Epithelial cell of proximal tubule (primary cell): ENCODE measurements around the gene NAGA. TPM values are rescaled to one million over a fixed set of nuclear protein-coding genes. Genes with fewer than 3 reads are reported as not detected.

ENCODE experiments used
- DNase-seq: peaks from one replicate; pipeline ENCODE4 v3.0.0-alpha.2; 2011; ENCODE audit warnings: low read depth
- H3K4me3 ChIP-seq: 2 replicates; pipeline ENCODE4 v1.5.1; 2011; ENCODE audit warnings: low read depth, mild to moderate bottlenecking, low read length
- CTCF ChIP-seq: conservative IDR thresholded peaks from 2 replicates; pipeline ENCODE4 v1.5.1; 2012; ENCODE audit warnings: low read depth, mild to moderate bottlenecking, low read length
- total RNA-seq: library from RNA; depleted of rRNA; stranded (reverse); fragments of >200 nt; gene quantifications from 2 replicates; pipeline ENCODE4 v1.2.3, GENCODE V29; 2015

Gene NAGA
- total RNA-seq, 1 donor from 2014 or later = 41.2 TPM

DNA sequence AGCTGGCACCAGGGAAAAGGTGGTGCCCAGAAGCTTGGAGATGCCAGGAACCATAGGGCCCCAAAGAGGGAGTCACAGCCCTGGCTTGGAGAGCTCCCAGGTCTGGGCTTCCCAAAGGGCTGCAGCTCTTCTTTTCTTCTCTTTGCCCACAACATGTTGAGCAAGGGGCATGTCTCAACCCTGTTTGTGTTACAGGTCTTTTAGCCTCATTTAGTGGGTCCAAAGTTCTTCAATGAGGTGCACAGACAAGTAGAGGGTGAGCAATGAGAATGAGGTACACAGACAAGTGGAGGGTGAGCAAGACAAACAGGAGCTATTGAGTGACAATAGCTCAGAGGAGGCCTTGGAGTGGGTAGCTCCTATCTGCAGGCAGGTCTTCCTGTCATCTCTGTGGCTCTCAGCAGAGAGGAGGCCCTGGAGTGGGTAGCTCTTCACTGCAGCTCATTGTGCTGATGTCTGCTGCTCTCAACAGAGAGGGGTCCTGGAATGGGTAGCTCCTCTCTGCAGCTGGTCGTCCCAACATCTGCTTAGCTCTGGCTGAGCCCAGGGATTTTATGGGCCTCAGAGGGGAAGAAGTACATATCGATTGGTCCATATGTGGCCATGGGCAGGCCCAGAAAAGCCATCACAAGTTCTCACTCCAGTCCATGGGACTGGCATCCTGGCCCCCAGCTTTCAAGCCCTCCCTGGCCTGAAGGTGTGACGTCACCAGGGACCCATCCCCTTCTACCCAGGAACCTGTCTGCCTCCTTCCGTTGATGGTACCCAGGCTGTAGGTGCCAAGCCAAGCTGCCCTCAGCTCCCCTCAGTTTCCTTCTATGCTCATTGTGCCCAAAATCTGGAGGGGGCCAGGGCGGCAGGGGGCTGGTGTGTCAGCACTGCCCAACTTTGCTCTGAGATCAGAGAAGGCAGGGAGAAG lies 37.1 kb downstream of the NAGA start:
- TF ChIP-seq CTCF = no peak
- DNase-seq = no peak
- H3K4me3 ChIP-seq = no peak overlapping the region

DNA sequence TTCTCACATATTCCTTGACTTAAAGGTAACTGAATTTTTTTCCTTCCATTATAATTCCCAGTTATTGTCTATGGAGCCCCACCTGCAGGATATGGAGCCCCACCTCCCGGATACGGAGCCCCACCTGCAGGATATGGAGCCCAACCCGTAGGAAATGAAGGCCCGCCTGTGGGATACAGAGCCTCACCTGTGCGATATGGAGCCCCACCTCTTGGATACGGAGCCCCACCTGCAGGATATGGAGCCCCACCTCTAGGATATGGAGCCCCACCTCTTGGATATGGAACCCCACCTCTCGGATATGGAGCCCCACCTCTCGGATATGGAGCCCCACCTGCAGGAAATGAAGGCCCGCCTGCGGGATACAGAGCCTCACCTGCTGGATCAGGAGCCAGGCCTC lies 43.9 kb downstream of the NAGA start:
- H3K4me3 ChIP-seq = no peak overlapping the region
- TF ChIP-seq CTCF = no peak
- DNase-seq = no peak

DNA sequence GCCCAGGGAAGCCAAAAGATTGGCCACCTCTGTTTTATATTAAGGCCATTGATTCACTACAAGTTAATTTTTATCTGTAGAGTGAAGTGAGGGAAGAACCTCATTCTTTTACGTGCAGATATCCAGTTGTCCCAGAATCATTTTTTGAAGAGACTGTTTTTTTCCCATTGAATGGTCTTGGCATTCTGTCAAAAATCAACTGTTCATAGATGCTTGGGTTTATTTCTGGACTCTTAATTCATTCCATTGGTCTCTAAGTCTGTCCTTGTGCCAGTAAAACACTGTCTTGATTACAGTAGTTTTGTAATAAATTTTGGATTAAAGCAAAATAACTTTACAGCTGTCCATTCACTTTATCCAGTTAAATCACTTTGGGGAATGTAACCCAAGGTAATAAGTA lies 45.2 kb downstream of the NAGA start:
- no peak for DNase-seq
- no peak for TF ChIP-seq CTCF
- H3K4me3 ChIP-seq = no peak overlapping the region

DNA sequence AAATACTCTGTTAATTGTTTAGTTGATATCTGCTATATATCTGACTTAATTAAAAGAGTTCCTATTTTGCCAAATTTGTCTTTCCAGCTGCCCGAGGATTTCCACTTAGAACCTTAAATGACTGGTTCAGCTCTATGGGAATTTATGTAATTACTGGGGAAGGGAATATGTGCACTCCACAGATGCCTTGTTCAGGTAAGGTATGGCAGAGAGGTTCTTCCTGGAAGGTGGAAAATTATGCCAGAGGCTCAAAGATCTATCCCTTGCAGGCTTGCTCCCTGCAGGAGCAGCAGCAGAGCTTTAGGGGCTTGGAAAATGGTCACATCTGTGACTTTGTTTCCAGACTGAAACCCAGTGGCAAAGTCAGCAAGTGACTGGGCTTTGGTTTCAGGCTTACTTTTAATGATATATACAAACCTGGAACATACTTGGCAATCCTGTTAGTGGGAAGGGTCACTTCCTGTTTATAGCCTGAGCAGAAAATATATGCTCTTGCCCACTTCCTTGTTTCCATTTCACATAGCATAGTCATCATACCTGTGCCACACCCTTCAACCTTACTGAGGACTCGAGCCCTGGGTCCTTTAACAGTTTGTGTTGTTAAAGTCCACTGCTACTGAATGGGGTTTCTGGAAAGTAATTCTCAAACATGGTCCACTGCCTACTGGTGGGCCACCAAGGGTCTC lies 48.3 kb downstream of the NAGA start:
- no peak overlapping the region for H3K4me3 ChIP-seq
- DNase-seq = no peak
- TF ChIP-seq CTCF = no peak

GRCh38 chr22:42021571-42021970 lies 49.0 kb downstream of the NAGA start:
- no peak for DNase-seq
- TF ChIP-seq CTCF = no peak
- no peak overlapping the region for H3K4me3 ChIP-seq

GRCh38 chr22:42018224-42018623 lies 52.4 kb downstream of the NAGA start:
- no peak for DNase-seq
- H3K4me3 ChIP-seq = no peak overlapping the region
- TF ChIP-seq CTCF = no peak
